Esophagus mucosa (tissue), 1 donor: ENCODE measurements around the gene EML6. TPM values are rescaled to one million over a fixed set of nuclear protein-coding genes. Genes with fewer than 3 reads are reported as not detected.
A peak's percentile ranks its signal among the peaks of the same experiment; 100 is the strongest.
"Not testable (repeated sequence)": the region's sequence is repeated elsewhere in the genome, so short reads cannot be mapped to it uniquely, and the experiment has no call there.

Source experiments
- ATAC-seq: fragments of 200-7000 bp; cut with Tn5 transposase; one replicate; pipeline ENCODE4 v1.9.1; 2020
- total RNA-seq: library from RNA; stranded (reverse); gene quantifications from one replicate; pipeline ENCODE4 v1.2.4, GENCODE V29; 2023
- donor health status: DM: yes; HTN: yes; CAD: no.

The EML6 gene
- total RNA-seq, 1 donor from 2014 or later: 5.2 TPM

DNA sequence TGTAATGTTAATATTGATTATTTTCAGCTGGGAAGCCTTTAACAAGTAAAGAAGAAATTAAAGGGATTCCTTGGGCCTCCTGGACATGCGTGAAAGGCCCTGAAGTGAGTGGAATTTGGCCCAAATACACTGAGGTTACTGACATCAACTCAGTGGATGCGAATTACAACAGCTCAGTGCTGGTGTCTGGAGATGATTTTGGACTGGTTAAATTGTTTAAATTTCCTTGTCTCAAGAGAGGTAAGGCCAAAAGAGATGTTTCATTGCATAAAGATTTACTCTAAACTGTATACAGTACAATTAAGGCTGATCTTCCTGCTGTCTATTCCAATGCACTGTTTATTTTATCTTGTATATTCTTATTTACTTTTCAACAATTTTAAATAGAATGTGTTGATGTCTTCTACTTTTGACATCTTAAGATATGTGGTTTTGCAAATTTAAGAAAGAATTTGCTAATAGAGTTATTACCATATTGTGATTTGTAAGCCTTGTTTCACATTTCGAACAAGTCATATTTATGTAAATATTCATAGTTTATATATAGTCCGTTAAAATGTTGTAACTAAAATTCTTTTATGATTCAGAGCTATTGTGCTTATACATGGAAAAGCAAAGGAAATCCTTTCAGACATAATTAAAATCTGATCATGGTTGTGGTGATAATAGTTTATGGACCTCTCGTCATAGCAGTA is 130.3 kb downstream of the EML6 start:
- ATAC-seq: no peak

DNA sequence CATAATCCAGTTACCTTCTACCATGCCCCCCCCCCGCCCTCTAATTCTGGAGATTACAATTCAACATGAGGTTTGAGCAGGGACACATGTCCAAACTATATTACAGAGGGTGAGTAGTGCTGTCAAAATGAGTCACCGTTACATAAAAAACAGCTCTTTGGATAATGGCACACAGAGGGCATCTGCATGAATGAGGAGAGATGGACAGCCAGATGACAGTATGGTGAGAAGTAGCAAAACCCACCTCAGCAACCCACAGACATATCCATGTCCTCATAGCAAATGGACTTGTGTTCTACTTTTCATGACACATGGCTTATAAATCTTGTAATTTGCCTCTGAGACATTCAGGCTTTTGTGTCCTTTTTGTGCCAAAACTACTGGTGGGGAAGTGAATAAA is 132.0 kb downstream of the EML6 start:
- ATAC-seq: no peak

DNA sequence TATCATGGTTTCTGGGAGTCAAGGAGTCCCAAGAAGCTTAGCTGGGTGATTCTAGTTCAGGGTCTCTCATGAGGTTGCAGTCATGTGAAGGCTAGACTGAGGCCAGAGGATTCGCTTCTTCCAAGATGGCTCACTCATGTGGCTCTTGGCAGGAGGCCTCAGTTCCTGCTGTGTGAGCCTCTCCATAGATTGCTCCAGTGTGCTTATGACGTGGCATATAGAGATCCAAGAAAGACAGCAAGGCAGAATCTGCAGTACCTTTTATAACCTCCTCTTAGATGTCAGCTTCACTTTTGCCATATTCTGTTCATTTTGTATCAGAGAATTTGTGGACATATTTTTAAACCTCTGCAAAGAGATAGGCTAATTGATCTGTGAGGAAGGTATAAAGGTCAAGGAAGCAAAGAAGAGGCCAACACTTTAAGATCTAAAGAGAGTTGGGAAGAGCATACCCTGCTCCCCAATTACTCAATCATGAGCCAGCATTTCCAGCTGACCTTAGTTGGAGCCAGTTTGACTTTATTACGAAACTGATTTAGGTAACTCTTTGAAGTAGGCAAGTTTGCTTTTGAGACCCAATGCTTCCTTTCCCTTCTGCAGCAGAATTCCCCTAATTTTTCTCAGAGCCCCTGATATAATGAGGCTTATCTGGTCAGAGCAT is 134.7 kb downstream of the EML6 start:
- peak; percentile 58 for ATAC-seq

GRCh38 chr2:54859416-54859815 is 136.0 kb downstream of the EML6 start:
- ATAC-seq: no peak

GRCh38 chr2:54859997-54860701 is 136.7 kb downstream of the EML6 start:
- ATAC-seq: peak; percentile 36

DNA sequence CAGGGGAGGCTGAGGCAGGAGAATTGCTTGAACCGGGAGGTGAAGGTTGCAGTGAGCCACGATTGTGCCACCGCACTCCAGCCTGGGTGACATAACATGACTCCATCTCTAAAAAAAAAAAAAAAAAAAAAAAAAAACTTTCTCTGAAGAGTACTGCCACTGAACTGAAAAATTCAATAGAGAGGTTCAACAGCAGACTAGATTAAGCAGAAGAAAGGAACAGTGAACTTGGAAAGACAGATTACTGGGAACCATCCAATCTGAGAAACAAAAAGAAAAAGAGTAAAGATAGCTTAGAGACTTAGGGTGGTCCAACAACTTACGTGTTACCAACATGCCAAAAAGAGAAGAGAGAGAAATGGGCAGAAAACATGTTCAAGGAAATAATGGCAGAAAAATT is 138.8 kb downstream of the EML6 start:
- ATAC-seq: no peak

- ATAC-seq: no peak
These were observed 139.3 kb downstream of the EML6 start for GRCh38 chr2:54862742-54863141.

DNA sequence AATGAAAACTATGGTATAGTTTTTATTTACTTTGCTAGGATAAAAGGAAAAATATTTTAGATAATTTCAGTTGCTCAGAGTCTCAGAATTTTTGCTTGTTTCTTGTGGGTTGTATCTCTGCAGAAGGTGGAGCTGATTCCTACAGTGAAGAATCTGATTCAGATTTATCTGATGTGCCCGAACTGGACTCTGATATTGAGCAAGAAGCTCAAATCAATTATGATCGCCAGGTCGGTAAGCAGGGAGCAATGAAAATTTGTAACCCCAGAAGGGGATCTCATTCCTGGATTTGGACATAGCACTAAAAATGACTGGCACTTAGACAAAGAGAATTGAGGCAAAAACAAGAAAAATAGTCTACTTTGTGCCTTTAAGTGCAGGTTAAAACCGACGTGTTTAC is 140.2 kb downstream of the EML6 start:
- ATAC-seq: no peak

DNA sequence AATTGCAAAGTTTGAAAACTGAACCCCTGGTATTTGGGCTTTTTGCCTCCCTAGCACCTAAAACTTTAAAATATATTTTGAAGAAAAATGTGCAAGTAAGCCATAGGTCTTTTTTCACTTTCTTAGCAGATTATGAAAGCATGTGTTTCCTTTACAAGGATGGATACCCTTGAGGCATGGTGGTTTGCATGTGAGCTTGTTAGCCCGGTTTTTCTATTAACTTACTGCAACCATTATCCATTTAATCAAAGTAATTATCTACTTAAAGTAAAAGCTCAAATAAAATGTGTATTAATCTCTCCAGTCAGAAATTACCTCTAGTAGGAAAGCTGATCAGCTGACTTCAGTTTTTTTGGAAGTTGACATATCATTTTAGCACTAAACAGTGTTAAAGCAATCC is 140.6 kb downstream of the EML6 start:
- ATAC-seq: no peak

DNA sequence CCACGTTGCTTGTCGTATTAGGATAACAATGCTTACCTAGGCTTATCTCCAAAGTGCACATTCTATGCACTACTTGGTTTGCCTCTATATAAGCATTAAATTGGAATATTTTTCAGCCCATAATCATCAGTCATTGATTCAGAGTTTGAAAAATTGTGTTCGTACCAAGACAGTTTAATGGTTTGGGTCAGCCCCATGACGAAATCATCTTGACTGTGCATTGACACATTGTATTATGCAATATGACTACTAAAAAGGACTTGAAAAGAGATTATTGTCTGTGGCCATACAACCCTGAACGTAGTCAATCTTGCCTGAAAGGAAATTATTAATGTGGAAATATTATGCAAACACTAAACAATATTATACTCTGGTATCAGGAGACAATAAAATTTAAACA is 141.3 kb downstream of the EML6 start:
- no peak for ATAC-seq

DNA sequence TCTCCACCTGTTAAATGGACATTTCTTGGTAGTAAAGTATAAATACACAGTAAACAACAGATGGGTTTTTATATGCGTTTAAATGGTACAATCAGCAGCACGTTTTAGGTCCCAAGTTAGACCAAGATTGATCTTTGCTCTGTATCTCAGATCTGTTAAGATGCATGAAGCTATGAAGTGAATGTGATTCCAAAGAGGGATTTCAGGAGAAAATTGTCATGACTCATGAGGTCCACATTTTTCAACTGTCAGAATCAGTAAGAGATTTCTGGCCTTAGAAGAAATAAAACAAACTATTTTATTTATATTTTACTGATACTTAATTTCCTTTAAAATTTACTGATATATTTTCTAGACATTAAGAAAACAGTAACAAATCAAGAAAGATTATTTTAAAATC is 142.7 kb downstream of the EML6 start:
- no peak for ATAC-seq

DNA sequence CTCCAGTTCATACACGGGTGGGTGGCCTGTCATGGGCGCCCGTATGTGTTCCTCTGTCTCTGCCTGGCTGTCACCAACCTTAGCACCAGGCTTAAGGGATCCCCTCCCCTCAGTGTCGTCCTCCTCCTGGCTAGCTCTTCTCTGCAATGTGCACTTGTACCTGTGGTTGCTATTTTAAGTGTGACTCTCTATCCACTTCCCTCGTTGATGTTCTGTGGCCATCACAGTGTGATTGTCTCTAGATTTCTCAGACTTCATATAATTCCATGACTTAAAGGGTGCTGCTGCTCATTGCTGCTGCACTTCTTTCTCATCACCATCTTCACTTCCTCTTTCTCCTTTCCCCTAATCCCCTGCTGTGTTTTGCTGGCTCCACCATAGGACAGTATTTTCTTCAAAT is 143.4 kb downstream of the EML6 start:
- ATAC-seq: no peak

GRCh38 chr2:54867457-54867856 is 144.0 kb downstream of the EML6 start:
- no peak for ATAC-seq

GRCh38 chr2:54871457-54872107 is 148.1 kb downstream of the EML6 start:
- no peak for ATAC-seq

GRCh38 chr2:54872780-54873179 is 149.3 kb downstream of the EML6 start:
- no peak for ATAC-seq

DNA sequence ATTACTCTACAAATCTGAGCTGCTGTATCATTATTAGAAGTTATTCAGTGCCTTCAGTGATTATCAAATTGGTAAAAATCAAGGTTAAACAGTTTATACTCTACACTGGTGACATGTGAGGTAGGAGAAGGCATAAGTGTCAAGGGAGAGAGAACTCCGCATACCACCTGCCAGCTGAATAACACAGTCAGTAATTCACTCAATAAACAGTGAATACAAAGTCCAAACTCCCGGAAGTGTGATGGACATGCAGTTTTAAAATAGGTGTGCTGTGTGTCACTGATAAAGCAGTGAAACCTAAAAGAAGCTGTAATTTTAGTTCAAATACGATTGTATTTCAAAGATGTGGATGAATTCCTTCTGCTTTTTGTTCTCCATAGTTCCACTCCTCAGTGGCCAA is 149.8 kb downstream of the EML6 start:
- ATAC-seq: not testable (repeated sequence)

DNA sequence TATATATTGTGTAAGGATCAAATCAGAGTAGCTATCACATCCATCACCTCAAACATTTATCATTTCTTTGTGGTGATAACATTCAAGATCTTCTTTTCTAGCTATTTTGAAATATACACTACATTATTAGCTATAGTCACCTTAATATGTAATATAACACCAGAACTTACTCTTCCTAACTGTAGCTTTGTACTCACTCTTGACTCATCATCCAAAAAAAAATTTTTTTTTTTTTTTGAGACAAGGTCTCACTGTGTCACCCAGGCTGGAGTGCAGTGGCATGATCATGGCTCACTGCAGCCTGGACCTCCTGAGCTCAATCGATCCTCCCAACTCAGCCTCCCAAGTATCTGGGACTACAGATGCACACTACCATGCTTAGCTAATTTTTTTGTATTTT is 153.3 kb downstream of the EML6 start:
- ATAC-seq: no peak

DNA sequence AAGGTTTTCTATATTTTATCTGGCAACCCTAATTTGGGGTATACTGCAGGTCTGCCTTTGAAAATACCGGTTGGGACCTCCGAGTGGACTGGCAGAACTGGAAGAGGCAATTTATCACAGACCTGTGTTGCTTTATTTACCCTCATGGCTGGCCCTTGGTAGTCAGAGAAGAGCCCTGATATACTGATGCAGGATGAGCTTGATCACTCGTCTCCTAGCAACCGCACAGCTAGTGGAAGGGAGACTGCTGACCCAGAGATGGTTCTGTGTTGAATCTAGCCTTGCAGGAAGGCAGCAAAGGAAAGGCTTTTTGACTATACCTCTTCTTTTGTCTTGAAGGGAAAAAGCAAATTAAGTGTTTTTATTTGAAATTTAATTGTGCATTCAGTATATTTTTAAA is 154.7 kb downstream of the EML6 start:
- no peak for ATAC-seq

GRCh38 chr2:54879032-54879431 is 155.6 kb downstream of the EML6 start:
- ATAC-seq: no peak

DNA sequence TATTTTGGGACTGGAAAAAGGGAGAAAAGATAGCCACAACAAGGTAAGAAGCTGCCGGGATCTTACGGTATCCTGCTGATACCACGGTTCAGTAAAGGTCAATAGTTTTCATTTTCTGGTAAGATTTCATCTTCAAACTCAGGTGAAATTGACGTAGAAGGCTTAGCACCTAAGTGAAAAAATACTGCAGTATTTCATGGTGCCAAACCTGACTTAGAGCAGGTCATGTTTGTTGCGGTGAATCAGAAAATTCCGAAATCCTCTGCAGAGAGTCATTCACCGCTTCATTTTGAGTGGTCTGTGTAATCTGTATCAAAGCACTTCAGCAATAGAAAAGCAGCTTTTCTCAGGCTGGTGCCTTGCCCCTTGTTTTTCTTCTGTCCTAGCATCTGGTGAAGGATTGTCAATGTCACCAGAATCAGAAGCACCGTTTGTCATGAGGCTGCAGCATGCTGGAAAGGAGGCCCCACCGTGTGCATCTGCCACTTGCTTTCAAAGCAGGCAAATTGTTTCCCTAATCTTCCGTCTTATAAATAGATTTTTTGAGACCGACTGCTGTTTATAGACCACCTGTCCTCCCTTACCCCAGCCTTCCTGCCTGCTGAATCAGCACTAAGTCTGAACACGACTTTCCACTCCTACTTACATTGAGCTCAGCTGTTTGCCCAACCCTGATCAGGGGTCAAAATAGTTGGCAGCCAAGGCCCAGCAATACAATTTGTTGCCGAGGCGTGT is 156.3 kb downstream of the EML6 start:
- no peak for ATAC-seq

DNA sequence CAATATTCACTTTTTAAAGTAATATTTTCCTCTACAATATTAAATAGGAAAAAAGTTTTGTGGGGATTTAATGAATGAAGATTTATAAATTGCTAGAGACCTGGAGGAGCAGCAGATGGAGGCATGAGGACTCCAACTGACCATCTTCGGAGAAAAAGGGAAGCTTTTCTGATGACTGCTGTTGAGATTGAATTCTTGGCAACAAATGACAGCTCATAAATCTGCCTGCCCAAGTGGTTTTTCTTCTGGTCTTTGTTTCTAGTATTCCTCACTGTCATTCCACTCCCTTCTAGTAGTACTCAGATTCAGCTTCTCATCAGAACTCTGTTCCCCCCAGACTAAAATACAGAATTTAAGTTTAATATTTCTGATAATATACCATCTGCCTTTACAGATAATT is 157.0 kb downstream of the EML6 start:
- ATAC-seq: no peak

DNA sequence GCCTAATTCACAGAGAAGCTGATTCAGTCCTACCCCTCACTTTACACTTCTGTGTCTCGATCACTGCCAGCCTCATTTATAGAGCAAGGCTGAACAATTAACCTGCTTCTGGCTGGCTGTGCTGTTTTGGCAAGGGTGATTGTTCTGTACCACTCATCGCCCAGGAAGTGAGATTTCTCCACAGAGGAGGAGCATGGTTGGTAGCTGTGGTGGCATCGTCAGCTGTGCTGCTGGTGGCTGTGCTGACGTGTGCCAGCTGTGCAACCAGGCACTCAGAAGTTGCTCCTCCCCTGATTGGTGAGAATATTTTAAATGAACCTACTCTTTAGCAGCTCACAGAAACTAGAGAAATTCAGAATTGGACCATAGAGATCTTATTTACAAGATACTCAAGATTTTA is 158.3 kb downstream of the EML6 start:
- no peak for ATAC-seq

- ATAC-seq: no peak
These were observed 162.4 kb downstream of the EML6 start for GRCh38 chr2:54885891-54886290.
